OCI-LY7 (cell line): ENCODE data around the gene SNCB. TPM values are rescaled to one million over a fixed set of nuclear protein-coding genes. Genes with fewer than 3 reads are reported as not detected.

ENCODE experiments used
- BruUV-seq: library from RNA; stranded (reverse); fragments of 400-500 nt; replicated peaks from 2 replicates; lab custom pipeline; 2021; lab: Mats Ljungman, UMichigan
- CTCF ChIA-PET: fragments of 300-600 bp; sonication (Branson Sonifier 250); formaldehyde crosslinking; loops from one replicate; lab custom pipeline; 2022; ENCODE audit warnings: antibody characterized with exemption; ENCODE audit not compliant: unreplicated experiment; lab: Charles Lee
- POLR2A ChIA-PET: fragments of 300-600 bp; sonication (Branson Sonifier 250); formaldehyde crosslinking; loops from one replicate; lab custom pipeline; 2022; ENCODE audit warnings: antibody characterized with exemption; lab: Charles Lee
- DNase-seq: peaks from one replicate; pipeline ENCODE4 v3.0.0-alpha.2; 2015; ENCODE audit warnings: low spot score
- H2AFZ ChIP-seq: fragments of 200-600 bp; sonication (generic), shearing (Covaris generic); 2 replicates; pipeline ENCODE4 v1.6.1; 2014; ENCODE audit warnings: mild to moderate bottlenecking, antibody characterized with exemption, low read length, moderate library complexity
- H3K27ac ChIP-seq: fragments of 200-600 bp; sonication (generic); 2 replicates; pipeline ENCODE4 v1.5.1; 2014; ENCODE audit warnings: mixed run types, low read depth, mild to moderate bottlenecking, moderate library complexity, low read length, inconsistent platforms; ENCODE audit not compliant: poor library complexity, severe bottlenecking
- H3K36me3 ChIP-seq: fragments of 200-600 bp; sonication (generic); 2 replicates; pipeline ENCODE4 v1.6.1; 2014; ENCODE audit warnings: mild to moderate bottlenecking, antibody characterized with exemption, low read length, moderate library complexity, mixed read lengths; ENCODE audit not compliant: insufficient read depth
- H3K4me1 ChIP-seq: fragments of 200-600 bp; sonication (generic); 2 replicates; pipeline ENCODE4 v1.5.1; 2014; ENCODE audit warnings: mild to moderate bottlenecking, low read length; ENCODE audit not compliant: insufficient read depth, poor library complexity, severe bottlenecking
- H3K4me2 ChIP-seq: fragments of 200-600 bp; sonication (generic); 2 replicates; pipeline ENCODE4 v1.6.1; 2014; ENCODE audit warnings: mild to moderate bottlenecking, low read length
- H3K4me3 ChIP-seq: fragments of 200-600 bp; sonication (generic); 2 replicates; pipeline ENCODE4 v1.5.1; 2014; ENCODE audit warnings: mild to moderate bottlenecking, low read depth, low read length; ENCODE audit not compliant: poor library complexity, severe bottlenecking
- H3K79me2 ChIP-seq: fragments of 200-600 bp; sonication (generic); 2 replicates; pipeline ENCODE4 v1.6.1; 2016; ENCODE audit warnings: low read depth, mild to moderate bottlenecking, low read length, moderate library complexity, mixed read lengths; ENCODE audit not compliant: insufficient read depth
- H3K9me2 ChIP-seq: fragments of 200-600 bp; sonication (generic); 2 replicates; pipeline ENCODE4 v1.6.1; 2016; ENCODE audit warnings: mild to moderate bottlenecking, low read length, mixed read lengths; ENCODE audit not compliant: insufficient read depth
- H3K9me3 ChIP-seq: fragments of 200-600 bp; sonication (generic); 2 replicates; pipeline ENCODE4 v1.6.1; 2014; ENCODE audit warnings: mild to moderate bottlenecking, mixed run types, low read length, mixed read lengths
- H4K20me1 ChIP-seq: fragments of 200-600 bp; sonication (generic); 2 replicates; pipeline ENCODE4 v1.6.1; 2014; ENCODE audit warnings: mild to moderate bottlenecking, antibody characterized with exemption, low read length, moderate library complexity, mixed read lengths; ENCODE audit not compliant: insufficient read depth
- EZH2phosphoT487 ChIP-seq: fragments of 200-600 bp; sonication (generic); IDR thresholded peaks from 2 replicates; pipeline ENCODE4 v1.6.1; 2018; ENCODE audit warnings: low read depth, borderline replicate concordance, mild to moderate bottlenecking, mixed run types, antibody characterized with exemption, low read length, moderate library complexity, mixed read lengths
- intact Hi-C: fragments of 100-400 bp; cut with micrococcal nuclease; formaldehyde crosslinking; loops from one replicate; pipeline ENCODE4 v1.10.0; 2022; ENCODE audit not compliant: unreplicated experiment
- total RNA-seq, 2 experiments: library from RNA; depleted of rRNA in 1 of 2; stranded (reverse); fragments of >200 nt in 1 of 2; shearing (Covaris generic) in 1 of 2; gene quantifications; 2 replicates each; pipeline ENCODE4 v1.2.3, GENCODE V29; 2014 to 2022
- TF ChIP-seq, protein P1 (sequence below): fragments of 200-600 bp; sonication (generic); conservative IDR thresholded peaks from 2 replicates; pipeline ENCODE4 v1.5.1; 2014; ENCODE audit warnings: mild to moderate bottlenecking, antibody characterized with exemption, low read length, moderate library complexity, mixed read lengths

The SNCB gene
- total RNA-seq, 2 experiments from 2014 or later = 0.50 to 3.5 TPM

DNA sequence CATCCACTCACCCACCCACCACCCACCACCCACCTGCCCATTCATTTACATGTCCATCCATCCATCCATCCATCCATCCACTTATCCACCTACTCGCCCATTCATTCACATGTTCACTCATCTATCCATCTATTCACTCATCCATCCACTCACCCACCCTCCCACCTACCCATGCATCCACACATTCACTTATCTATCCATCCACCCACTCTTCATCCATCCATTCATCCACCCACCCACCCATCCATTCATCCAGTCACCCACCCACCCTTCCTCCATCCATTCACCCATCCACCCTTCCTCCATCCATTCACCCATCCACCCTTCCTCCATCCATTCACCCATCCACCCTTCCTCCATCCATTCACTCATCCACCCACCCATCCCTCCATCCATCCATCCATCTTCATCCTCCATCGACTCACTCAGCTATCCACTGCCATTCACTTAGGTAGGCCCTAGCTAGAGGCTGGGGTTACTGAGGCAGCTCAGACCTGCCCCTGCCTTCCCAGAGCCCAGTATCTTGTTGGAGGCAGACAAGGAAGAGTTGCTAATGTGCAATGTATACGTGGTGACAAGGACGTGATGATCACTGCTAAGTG is 29.6 kb upstream of the SNCB start:
- H3K36me3 ChIP-seq = no peaks in the 10 kb centered on the region
- no peaks in the 10 kb centered on the region for H3K79me2 ChIP-seq
- no peak overlapping the region for H3K4me2 ChIP-seq
- no peaks in the 10 kb centered on the region for H4K20me1 ChIP-seq
- H3K27ac ChIP-seq = no peak overlapping the region
- POLR2A ChIA-PET = interaction anchor here (0.6 to 1.1 kb wide), 4 partner anchors 27 to 412 kb away, joined by 3 to 5 read pairs (median 3); no protein-coding TSS in a partner anchor
- no peak overlapping the region for H2AFZ ChIP-seq
- H3K4me1 ChIP-seq = peaks cover 5% of the 10 kb centered on the region
- H3K4me3 ChIP-seq = no peak overlapping the region
- no TSS peak for BruUV-seq
- intact Hi-C loops = loop anchor here (1.0 to 10.0 kb wide), 3 partner anchors 299 to 452 kb away; partner anchors contain the start of gene FGFR4
- H3K9me2 ChIP-seq = no peaks in the 10 kb centered on the region
- CTCF ChIA-PET = interaction anchor here (0.7 to 2.0 kb wide), 14 partner anchors 9 to 454 kb away, joined by 3 to 11 read pairs (median 3); partner anchors contain the start of genes EIF4E1B, SNCB, TSPAN17 and ZNF346
- TF ChIP-seq, protein P1, sequence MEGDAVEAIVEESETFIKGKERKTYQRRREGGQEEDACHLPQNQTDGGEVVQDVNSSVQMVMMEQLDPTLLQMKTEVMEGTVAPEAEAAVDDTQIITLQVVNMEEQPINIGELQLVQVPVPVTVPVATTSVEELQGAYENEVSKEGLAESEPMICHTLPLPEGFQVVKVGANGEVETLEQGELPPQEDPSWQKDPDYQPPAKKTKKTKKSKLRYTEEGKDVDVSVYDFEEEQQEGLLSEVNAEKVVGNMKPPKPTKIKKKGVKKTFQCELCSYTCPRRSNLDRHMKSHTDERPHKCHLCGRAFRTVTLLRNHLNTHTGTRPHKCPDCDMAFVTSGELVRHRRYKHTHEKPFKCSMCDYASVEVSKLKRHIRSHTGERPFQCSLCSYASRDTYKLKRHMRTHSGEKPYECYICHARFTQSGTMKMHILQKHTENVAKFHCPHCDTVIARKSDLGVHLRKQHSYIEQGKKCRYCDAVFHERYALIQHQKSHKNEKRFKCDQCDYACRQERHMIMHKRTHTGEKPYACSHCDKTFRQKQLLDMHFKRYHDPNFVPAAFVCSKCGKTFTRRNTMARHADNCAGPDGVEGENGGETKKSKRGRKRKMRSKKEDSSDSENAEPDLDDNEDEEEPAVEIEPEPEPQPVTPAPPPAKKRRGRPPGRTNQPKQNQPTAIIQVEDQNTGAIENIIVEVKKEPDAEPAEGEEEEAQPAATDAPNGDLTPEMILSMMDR = no peak
- no peak for TF ChIP-seq EZH2phosphoT487
- DNase-seq = no peak
- H3K9me3 ChIP-seq = no peaks in the 10 kb centered on the region

DNA sequence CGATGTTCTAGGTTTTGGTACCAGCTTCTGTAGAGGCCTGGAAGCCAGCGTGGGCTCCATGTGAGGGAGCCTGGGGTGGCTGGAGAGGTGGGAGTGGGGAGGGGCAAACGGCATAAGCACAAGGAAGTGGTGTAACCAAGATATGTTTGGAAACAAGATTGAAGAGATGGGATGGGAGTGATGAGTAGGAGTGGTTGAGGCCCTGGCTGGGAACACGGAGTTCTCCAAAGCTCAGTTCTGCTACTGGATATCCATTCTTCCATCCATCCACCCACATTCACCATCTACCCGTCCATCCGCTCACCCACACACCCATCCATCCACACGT is 29.1 kb upstream of the SNCB start:
- H3K36me3 ChIP-seq = no peaks in the 10 kb centered on the region
- H3K4me1 ChIP-seq = peaks cover 5% of the 10 kb centered on the region
- H3K4me3 ChIP-seq = no peak overlapping the region
- no peak overlapping the region for H3K4me2 ChIP-seq
- H3K27ac ChIP-seq = no peak overlapping the region
- intact Hi-C loops = no loop called here
- no peaks in the 10 kb centered on the region for H3K79me2 ChIP-seq
- no peaks in the 10 kb centered on the region for H3K9me2 ChIP-seq
- no peak for DNase-seq
- ChIA-PET CTCF (interaction anchor here (1.8 kb wide), 1 partner anchor 12 kb away, joined by 9 read pairs; the partner anchor contains the start of gene TSPAN17), POLR2A (interaction anchor here (0.6 to 0.9 kb wide), 2 partner anchors 252 to 362 kb away, joined by 3 read pairs; no protein-coding TSS in a partner anchor)
- no TSS peak for BruUV-seq
- no peak for TF ChIP-seq EZH2phosphoT487
- TF ChIP-seq, protein P1 = no peak
- H3K9me3 ChIP-seq = no peaks in the 10 kb centered on the region
- H2AFZ ChIP-seq = no peak overlapping the region
- H4K20me1 ChIP-seq = no peaks in the 10 kb centered on the region
